DMS53 treated with DMSO at 0.1 percent for 48 hours (cell line): ENCODE data around the gene MKI67.
A peak's percentile ranks its signal among the peaks of the same experiment; 100 is the strongest.
"Not testable (repeated sequence)": the region's sequence is repeated elsewhere in the genome, so short reads cannot be mapped to it uniquely, and the experiment has no call there.

ENCODE experiments used
- DNase-seq: peaks from one replicate; lab custom pipeline; 2025; ENCODE audit not compliant: unreplicated experiment; lab: John Stamatoyannopoulos, UW

Gene MKI67

GRCh38 chr10:128110339-128110738, 15.9 kb downstream of the MKI67 start:
- DNase-seq, result no peak

GRCh38 chr10:128109707-128110106, 16.5 kb downstream of the MKI67 start:
- DNase-seq, result no peak

GRCh38 chr10:128105383-128105782, 20.8 kb downstream of the MKI67 start:
- DNase-seq, result no peak

- DNase-seq, result no peak
Measured at GRCh38 chr10:128103229-128103714, 23.0 kb downstream of the MKI67 start.

- no peak for DNase-seq
Measured at GRCh38 chr10:128102480-128103228, 23.6 kb downstream of the MKI67 start.

GRCh38 chr10:128101901-128102300, 24.3 kb downstream of the MKI67 start:
- DNase-seq, result no peak

- DNase-seq, result no peak
Measured at GRCh38 chr10:128099901-128100300, 26.3 kb downstream of the MKI67 start.

- no peak for DNase-seq
Measured at GRCh38 chr10:128098631-128099030, 27.6 kb downstream of the MKI67 start.

- DNase-seq, result no peak
Measured at GRCh38 chr10:128097783-128098182, 28.4 kb downstream of the MKI67 start.

GRCh38 chr10:128096486-128097199, 29.6 kb downstream of the MKI67 start:
- DNase-seq, result no peak

- no peak for DNase-seq
Measured at GRCh38 chr10:128095753-128096469, 30.3 kb downstream of the MKI67 start.

GRCh38 chr10:128095027-128095752, 31.0 kb downstream of the MKI67 start:
- DNase-seq, result peak; percentile 38

- DNase-seq, result not testable (repeated sequence)
Measured at GRCh38 chr10:128094596-128094995, 31.6 kb downstream of the MKI67 start.

GRCh38 chr10:128092454-128092853, 33.8 kb downstream of the MKI67 start:
- DNase-seq, result no peak

GRCh38 chr10:128091636-128092210, 34.5 kb downstream of the MKI67 start:
- no peak for DNase-seq

- DNase-seq, result no peak
Measured at GRCh38 chr10:128087884-128088709, 38.1 kb downstream of the MKI67 start.

- no peak for DNase-seq
Measured at GRCh38 chr10:128087146-128087883, 38.9 kb downstream of the MKI67 start.

- no peak for DNase-seq
Measured at GRCh38 chr10:128086003-128086863, 40.0 kb downstream of the MKI67 start.
